K562 (cell line): ENCODE measurements around the gene S100A8. TPM values are rescaled to one million over a fixed set of nuclear protein-coding genes. Genes with fewer than 3 reads are reported as not detected.

Experiments used
- ATAC-seq: fragments of 200-7000 bp; cut with Tn5 transposase; 3 replicates; pipeline ENCODE4 v1.9.1; 2020; ENCODE audit warnings: moderate library complexity
- BruUV-seq: library from RNA; stranded (reverse); fragments of 400-500 nt; replicated peaks from 2 replicates; lab custom pipeline; 2021; lab: Mats Ljungman, UMichigan
- CTCF ChIA-PET: fragments of 300-600 bp; formaldehyde crosslinking; extraction: SDS; loops from one replicate; lab custom pipeline; 2021; ENCODE audit warnings: low intra/inter-chr PET ratio; lab: Yijun Ruan, JAX
- POLR2A ChIA-PET: fragments of 300-600, 350-650 bp; sonication (Branson Sonifier 250); formaldehyde crosslinking; extraction: SDS; loops from one replicate; lab custom pipeline; 2021; ENCODE audit warnings: antibody characterized with exemption, inconsistent platforms; lab: Yijun Ruan, JAX
- DNase-seq, 4 experiments: peaks; one replicate each; pipeline versions ENCODE4 v3.0.0 to v3.0.0-alpha.2; 2011 to 2018; ENCODE audit warnings: low spot score in 3 of 4, mixed read lengths in 3 of 4; ENCODE audit errors: extremely low read depth in 1 of 4
- FAIRE-seq: peaks from 2 replicates; lab custom pipeline; 2011; peaks lifted over from hg19 to GRCh38; lab: Jason Lieb, UNC
- H2AFZ ChIP-seq: 2 replicates; pipeline ENCODE4 v1.6.0; 2011; ENCODE audit warnings: low read depth, low read length, control low read depth, inconsistent platforms
- H3K27ac ChIP-seq: fragments of 200-600 bp; 3 replicates; pipeline ENCODE4 v1.8.0; 2011; ENCODE audit warnings: low read depth, mild to moderate bottlenecking, control low read depth, inconsistent platforms, low read length, moderate library complexity, mixed read lengths; ENCODE audit errors: extremely low read depth
- H3K27me3 ChIP-seq, 2 experiments: fragments of 300-600 bp in 1 of 2; 2 replicates in 1 of 2; 3 replicates in 1 of 2; pipeline versions ENCODE4 v1.6.0 to v1.8.0; 2011; ENCODE audit warnings: inconsistent platforms in 2 of 2, low read length in 2 of 2, mild to moderate bottlenecking in 1 of 2, mixed read lengths in 1 of 2, moderate library complexity in 1 of 2; ENCODE audit not compliant: control insufficient read depth in 2 of 2, insufficient read depth in 2 of 2
- H3K36me3 ChIP-seq: fragments of 300-600 bp; 3 replicates; pipeline ENCODE4 v1.8.0; 2011; ENCODE audit warnings: mild to moderate bottlenecking, low read length, inconsistent platforms; ENCODE audit not compliant: control insufficient read depth, insufficient read depth
- H3K4me1 ChIP-seq, 2 experiments: fragments of 200-600 bp in 1 of 2; replicated peaks in 1 of 2; 2 replicates in 1 of 2; 3 replicates in 1 of 2; pipeline versions ENCODE4 v1.5.1 to v1.8.0; 2011; ENCODE audit warnings: inconsistent platforms in 2 of 2, low read length in 2 of 2, mild to moderate bottlenecking in 1 of 2, mixed read lengths in 1 of 2, moderate library complexity in 1 of 2; ENCODE audit not compliant: control insufficient read depth in 2 of 2, insufficient read depth in 2 of 2
- H3K4me2 ChIP-seq: 2 replicates; pipeline ENCODE4 v1.6.1; 2011; ENCODE audit warnings: low read length, control low read depth, inconsistent platforms, mixed read lengths; ENCODE audit not compliant: insufficient read depth
- H3K4me3 ChIP-seq: fragments of 200-600 bp; sonication (generic), shearing (Covaris generic); 2 replicates; pipeline ENCODE4 v1.5.1; 2016; ENCODE audit warnings: control low read depth, inconsistent platforms
- H3K79me2 ChIP-seq: fragments of 200-600 bp; 3 replicates; pipeline ENCODE4 v1.8.0; 2011; ENCODE audit warnings: low read length, inconsistent platforms; ENCODE audit not compliant: control insufficient read depth, insufficient read depth
- H3K9ac ChIP-seq, 2 experiments: 2 replicates each; pipeline versions ENCODE4 v1.6.0 to v1.6.1; 2011; ENCODE audit warnings: low read depth in 2 of 2, low read length in 2 of 2, control low read depth in 1 of 2, inconsistent platforms in 1 of 2, mild to moderate bottlenecking in 1 of 2, mixed read lengths in 1 of 2; ENCODE audit not compliant: insufficient read depth in 1 of 2
- H3K9me1 ChIP-seq: one replicate; pipeline ENCODE4 v1.6.0; 2011; ENCODE audit warnings: inconsistent platforms, mild to moderate bottlenecking, low read length, moderate library complexity; ENCODE audit not compliant: control insufficient read depth, insufficient read depth
- H3K9me3 ChIP-seq: replicated peaks from 2 replicates; pipeline ENCODE4 v1.5.1; 2011; ENCODE audit warnings: low read depth, low read length, inconsistent platforms; ENCODE audit not compliant: control insufficient read depth, insufficient read depth
- H4K20me1 ChIP-seq: replicated peaks from 2 replicates; pipeline ENCODE4 v1.6.1; 2011; ENCODE audit warnings: low read length, inconsistent platforms, mixed read lengths; ENCODE audit not compliant: control insufficient read depth, insufficient read depth
- BHLHE40 ChIP-seq: IDR thresholded peaks from 2 replicates; pipeline ENCODE4 v1.6.1; 2011; ENCODE audit warnings: low read length, improper control_type of control experiment
- BRF1 ChIP-seq: IDR thresholded peaks from 3 replicates; pipeline ENCODE4 v1.6.1; 2011; ENCODE audit warnings: borderline replicate concordance, mild to moderate bottlenecking; ENCODE audit not compliant: insufficient read length; ENCODE audit errors: extremely low read depth
- CHD1 ChIP-seq: fragments of 200-600 bp; sonication (generic); IDR thresholded peaks from one replicate; pipeline ENCODE4 v1.6.1; 2012; ENCODE audit warnings: mild to moderate bottlenecking, moderate library complexity, low read length, inconsistent platforms
- CREB1 ChIP-seq, 2 experiments: sonication (generic) in 1 of 2; formaldehyde crosslinking in 1 of 2; IDR thresholded peaks; 2 replicates each; pipeline versions ENCODE4 v1.6.1 to v1.8.0; 2012 to 2022; ENCODE audit warnings: inconsistent platforms in 1 of 2, mild to moderate bottlenecking in 1 of 2, missing genetic modification reagents in 1 of 2, moderate library complexity in 1 of 2
- MCM2 ChIP-seq: fragments of 450-650 bp; IDR thresholded peaks from 2 replicates; pipeline ENCODE4 v1.6.1; 2017; ENCODE audit warnings: low read depth, mild to moderate bottlenecking
- MNT ChIP-seq, 2 experiments: fragments of 450-650 bp; conservative IDR thresholded peaks; 2 replicates each; pipeline ENCODE4 v1.6.1; 2017; ENCODE audit warnings: mild to moderate bottlenecking in 2 of 2, moderate library complexity in 2 of 2
- PATZ1 ChIP-seq: fragments of 250-450 bp; sonication (Bioruptor Pico); IDR thresholded peaks from 2 replicates; pipeline ENCODE4 v1.5.0; 2020; ENCODE audit warnings: mild to moderate bottlenecking, borderline replicate concordance
- POLR3G ChIP-seq: IDR thresholded peaks from 2 replicates; pipeline ENCODE4 v1.6.1; 2011; ENCODE audit not compliant: insufficient read length, insufficient replicate concordance; ENCODE audit errors: extremely low read depth
- RBM25 ChIP-seq: fragments of 200-400 bp; formaldehyde crosslinking; IDR thresholded peaks from 2 replicates; pipeline ENCODE4 v1.6.1; 2018; ENCODE audit warnings: low read length, low read depth, moderate library complexity; ENCODE audit not compliant: severe bottlenecking
- SRF ChIP-seq, 2 experiments: fragments of 250-450, 450-650 bp in 1 of 2; sonication (Bioruptor Pico) in 1 of 2; sonication (generic) in 1 of 2; formaldehyde crosslinking; IDR thresholded peaks; 2 replicates each; pipeline versions ENCODE4 v1.5.0 to v1.5.1; 2020 to 2022; ENCODE audit warnings: mild to moderate bottlenecking in 1 of 2, missing genetic modification reagents in 1 of 2
- STAT5B ChIP-seq: fragments of 250-450 bp; sonication (Bioruptor Pico); IDR thresholded peaks from 2 replicates; pipeline ENCODE4 v1.8.0; 2021; ENCODE audit warnings: mild to moderate bottlenecking, inconsistent platforms
- TBP ChIP-seq: optimal IDR thresholded peaks from 2 replicates; pipeline ENCODE3; 2011; ENCODE audit warnings: low read depth, low read length, improper control_type of control experiment
- ZNF717 ChIP-seq: fragments of 250-450 bp; sonication (Bioruptor Pico); IDR thresholded peaks from 2 replicates; pipeline ENCODE4 v1.5.0; 2021
- WGBS: fragments of 100-300 bp; shearing (Covaris generic); methylation state at CpG from one replicate; pipeline ENCODE4 v1.1.6; 2016; ENCODE audit warnings: low coverage, mixed read lengths; ENCODE audit not compliant: insufficient coverage; ENCODE audit errors: missing lambda C conversion rate; 5-methylcytosine and 5-hydroxymethylcytosine counted together
- in situ Hi-C: fragments of 300-500 bp; cut with MboI; formaldehyde crosslinking; loops from 4 replicates; pipeline ENCODE4 v1.15.0; 2018; ENCODE audit warnings: inconsistent platforms, mixed read lengths
- intact Hi-C: fragments of 100-400 bp; cut with micrococcal nuclease; formaldehyde crosslinking; loops from 2 replicates; pipeline ENCODE4 v1.14.2; 2022
- polyA plus RNA-seq, 8 experiments: library from polyadenylated mRNA; depleted of rRNA in 4 of 8; stranded (reverse) in 5 of 8; unstranded in 3 of 8; fragments of >200 nt; fragmentation: Nextera tagmentation in 2 of 8; fragmentation: Illumina TruSeq in 1 of 8; extraction: Ambion mirVana in 2 of 8; extraction: Trizol in 1 of 8; gene quantifications; 2 replicates each; pipeline versions ENCODE4 v1.2.1 to v1.2.3, GENCODE V29; 2011 to 2014; ENCODE audit warnings: inconsistent platforms in 1 of 8, missing spikeins in 1 of 8
- total RNA-seq, 7 experiments: library from RNA; depleted of rRNA in 6 of 7; stranded (reverse); fragments of >200 nt in 6 of 7; fragmentation: Illumina TruSeq in 2 of 7; extraction: Trizol in 2 of 7; gene quantifications; 2 replicates each; pipeline versions ENCODE4 v1.2.1 to v1.2.3, GENCODE V29; 2011 to 2021; ENCODE audit warnings: low replicate concordance in 1 of 7

S100A8 gene
- total and polyA plus RNA-seq, 9 of the 15 experiments (the other 6 are each of a cell fraction or from before 2014, with no cell fraction given): 0.15 to 0.60 TPM; not detected in 7

DNA sequence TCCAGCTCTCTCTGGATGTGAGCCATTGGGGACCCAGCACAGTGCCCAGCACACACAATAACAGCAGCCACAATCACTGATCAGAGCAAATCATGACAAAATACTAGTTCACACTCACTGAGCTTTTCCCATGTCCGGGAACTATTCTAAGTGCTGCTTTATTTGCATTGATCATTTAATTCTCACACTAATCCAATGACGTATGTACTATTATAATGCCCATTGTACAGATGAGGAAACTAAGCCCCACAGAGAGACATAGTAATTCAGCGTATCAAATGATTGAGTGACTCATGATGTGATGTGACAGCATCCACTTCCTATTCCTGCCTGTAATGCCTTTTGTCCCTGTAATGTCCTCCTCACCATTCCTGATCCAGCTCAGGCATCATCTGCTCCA lies 1.9 kb upstream of the S100A8 start:
- FAIRE-seq: no peak
- POLR2A ChIA-PET: interaction anchor here (0.8 kb wide), 1 partner anchor 35 kb away, joined by 3 read pairs; the partner anchor contains the start of gene S100A9
- TF ChIP-seq RBM25: peak; percentile 61
- TF ChIP-seq CREB1 (IDR thresholded peaks at IDR 0.05): no peak
- no peak for TF ChIP-seq CREB1 (CRISPR knock-in tag; IDR thresholded peaks at IDR 0.05)

DNA sequence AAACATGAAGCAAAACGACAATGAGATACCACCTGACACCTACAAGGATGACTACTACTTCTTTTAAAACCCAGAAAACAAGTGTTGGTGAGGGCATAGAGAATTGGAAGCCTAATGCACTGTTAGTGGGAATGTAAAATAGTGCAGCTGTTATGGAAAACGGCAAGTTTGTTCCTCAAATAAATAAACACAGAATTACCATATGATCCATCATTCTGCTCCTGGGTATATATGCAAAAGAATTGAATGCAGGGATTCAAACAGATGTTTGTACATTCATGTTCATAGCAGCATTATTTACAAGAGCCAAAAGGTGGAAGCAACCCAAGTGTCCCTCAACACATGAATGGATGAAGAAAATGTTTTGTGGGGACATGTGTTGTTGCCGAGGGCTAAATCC lies 1.4 kb upstream of the S100A8 start:
- no peaks in the 10 kb centered on the region for H3K9me1 ChIP-seq
- ATAC-seq (no peak), FAIRE-seq (no peak), DNase-seq (no peak)
- no TSS peak for BruUV-seq
- POLR2A ChIA-PET: no interaction called here
- H3K27me3 ChIP-seq: peaks cover 17 to 46% of the 10 kb centered on the region in 2 experiments; a peak in 4 of 5 replicates
- 0% methylated on average over 3 of the region's 3 CpGs for WGBS
- peaks cover 3% of the 10 kb centered on the region; the same call in 1 of the 2 replicates for H4K20me1 ChIP-seq
- no peak overlapping the region for H3K27ac ChIP-seq
- H3K9me3 ChIP-seq: no peaks in the 10 kb centered on the region
- no peak overlapping the region for H3K4me2 ChIP-seq
- H3K9ac ChIP-seq: no peak overlapping the region
- in situ Hi-C loops: no loop called here
- no peak overlapping the region for H2AFZ ChIP-seq
- peaks cover 0 to 6% of the 10 kb centered on the region in 2 experiments; a peak in 1 of 5 replicates for H3K4me1 ChIP-seq
- no peak overlapping the region for H3K4me3 ChIP-seq
- H3K79me2 ChIP-seq: no peaks in the 10 kb centered on the region
- CTCF ChIA-PET: no interaction called here
- intact Hi-C loops: no loop called here
- no peaks in the 10 kb centered on the region for H3K36me3 ChIP-seq
- TF ChIP-seq POLR3G: no peak
- no peak for TF ChIP-seq BHLHE40
- TF ChIP-seq ZNF717 (CRISPR knock-in tag): no peak
- TF ChIP-seq BRF1: no peak
- no peak for TF ChIP-seq MNT (conservative IDR thresholded peaks at IDR 0.05)
- TF ChIP-seq MCM2: no peak
- no peak for TF ChIP-seq SRF (CRISPR knock-in tag; IDR thresholded peaks at IDR 0.05)
- no peak for TF ChIP-seq PATZ1 (CRISPR knock-in tag)
- no peak for TF ChIP-seq CHD1
- no peak for TF ChIP-seq STAT5B (CRISPR knock-in tag)
- no peak for TF ChIP-seq TBP

More for the DNA sequence above, 1.9 kb upstream of the S100A8 start:
- Histone ChIP-seq H4K20me1 (peaks cover 3% of the 10 kb centered on the region; the same call in 1 of the 2 replicates), H3K9ac (no peak overlapping the region), H2AFZ (no peak overlapping the region), H3K27ac (no peak overlapping the region), H3K27me3 (peaks cover 18 to 52% of the 10 kb centered on the region in 2 experiments; a peak in 4 of 5 replicates), H3K36me3 (no peaks in the 10 kb centered on the region), H3K9me1 (no peaks in the 10 kb centered on the region), H3K9me3 (no peaks in the 10 kb centered on the region), H3K4me3 (no peak overlapping the region), H3K4me1 (peaks cover 0 to 6% of the 10 kb centered on the region in 2 experiments; a peak in 1 of 5 replicates), H3K4me2 (no peak overlapping the region), H3K79me2 (no peaks in the 10 kb centered on the region)
- intact Hi-C loops: no loop called here
- CTCF ChIA-PET: no interaction called here
- no peak for ATAC-seq
- DNase-seq: no peak
- no TSS peak for BruUV-seq
- in situ Hi-C loops: no loop called here
- 2% methylated on average over 3 of the region's 3 CpGs for WGBS
